ENCODE results near the gene IFNAR1. TPM values are rescaled to one million over a fixed set of nuclear protein-coding genes. Genes with fewer than 3 reads are reported as not detected.

Gene IFNAR1
- total RNA-seq, 1 experiment from 2014 or later, result 14.2 TPM

- H3K9me3 Mint-ChIP-seq, result no peaks in the 10 kb centered on the region
- no peak overlapping the region for H4K8ac ChIP-seq (replicated peaks; ENCODE audit: insufficient read length, low read depth, low read length)
- no peak overlapping the region for H4K5ac ChIP-seq (ENCODE audit: insufficient read length, low read depth, low read length)
- no peaks in the 10 kb centered on the region for H3K4me1 ChIP-seq (ENCODE audit: insufficient read depth, low read length)
- no peaks in the 10 kb centered on the region for H3K27me3 Mint-ChIP-seq (ENCODE audit: low read depth)
- H3K9ac ChIP-seq (ENCODE audit: extremely low read depth, insufficient read length, low read length), result no peak overlapping the region
- no peak overlapping the region for H2BK120ac ChIP-seq (ENCODE audit: low read depth, low read length, poor library complexity, severe bottlenecking)
- no CpG with 5 or more reads among the region's 2 CpGs for WGBS (ENCODE audit: extremely low coverage, insufficient read length, low lambda C conversion rate)
- H3K23me2 ChIP-seq (ENCODE audit: insufficient read length, low read depth, low read length, poor library complexity, severe bottlenecking), result no peaks in the 10 kb centered on the region
- no peak overlapping the region for H3K4me3 Mint-ChIP-seq
- H3K9me3 ChIP-seq (ENCODE audit: control insufficient read depth, low read depth, low read length), result no peaks in the 10 kb centered on the region
- H2BK12ac ChIP-seq (ENCODE audit: insufficient read length, low read depth, low read length), result no peak overlapping the region
- no peak overlapping the region for H3K56ac ChIP-seq (ENCODE audit: insufficient read length, low read depth, low read length)
- TF ChIP-seq CTCF (conservative IDR thresholded peaks at IDR 0.05), result no peak
- no peaks in the 10 kb centered on the region for H3K79me1 ChIP-seq (ENCODE audit: insufficient read depth, low read depth, low read length, poor library complexity, severe bottlenecking)
- H4K91ac ChIP-seq (ENCODE audit: insufficient read length, low read depth, low read length), result no peak overlapping the region
- H3K4me2 ChIP-seq (ENCODE audit: insufficient read depth, insufficient read length, low read length), result no peak overlapping the region
- DNase-seq, result no peak
- no peaks in the 10 kb centered on the region for H4K20me1 ChIP-seq (ENCODE audit: control insufficient read depth, insufficient read depth, insufficient read length)
- H3K18ac ChIP-seq (ENCODE audit: insufficient read length, low read depth, low read length), result no peak overlapping the region
- H3K14ac ChIP-seq (ENCODE audit: insufficient read depth, low read length), result no peak overlapping the region
- no peaks in the 10 kb centered on the region for H3K79me2 ChIP-seq (ENCODE audit: insufficient read depth, low read length)
- H2AFZ ChIP-seq (ENCODE audit: low read length), result no peak overlapping the region
- no peak overlapping the region for H2BK5ac ChIP-seq (ENCODE audit: insufficient read length, low read length)
- no peak overlapping the region for H3K27ac Mint-ChIP-seq
- no peak overlapping the region for H3K23ac ChIP-seq (ENCODE audit: insufficient read length, low read depth, low read length)
- no peak overlapping the region for H3T11ph ChIP-seq (ENCODE audit: low read length)
- H2BK15ac ChIP-seq (ENCODE audit: low read depth, low read length), result no peak overlapping the region
- H2BK20ac ChIP-seq (ENCODE audit: low read depth, low read length, poor library complexity, severe bottlenecking), result no peak overlapping the region
- H3K27ac ChIP-seq (ENCODE audit: insufficient read length, low read depth, low read length), result no peak overlapping the region
- H3K27me3 ChIP-seq (ENCODE audit: insufficient read depth, low read length), result no peaks in the 10 kb centered on the region
- H3K4me1 Mint-ChIP-seq, result peaks cover 0 to 2% of the 10 kb centered on the region in 2 experiments; a peak in 2 of 4 replicates
- H2AK5ac ChIP-seq (ENCODE audit: insufficient read length, low read length), result no peak overlapping the region
- H3K36me3 Mint-ChIP-seq (ENCODE audit: insufficient read depth in 1 of 3, low read depth in 3 of 3), result no peaks in the 10 kb centered on the region
- no peak overlapping the region for H3K4ac ChIP-seq (ENCODE audit: low read depth, low read length)
These were observed 18.8 kb upstream of the IFNAR1 start for GRCh38 chr21:33305938-33306337.
